Endodermal cell (in vitro differentiated cells): Measurements from ENCODE around the gene HRK. TPM values are rescaled to one million over a fixed set of nuclear protein-coding genes. Genes with fewer than 3 reads are reported as not detected.

Experiments
- DNase-seq: peaks from one replicate; pipeline ENCODE4 v3.0.0-alpha.2; 2017
- H3K27ac ChIP-seq: 2 replicates; pipeline ENCODE4 v1.5.1; 2013; ENCODE audit warnings: mild to moderate bottlenecking, low read depth, low read length, moderate library complexity
- H3K27me3 ChIP-seq: 2 replicates; pipeline ENCODE4 v1.6.1; 2013; ENCODE audit warnings: mild to moderate bottlenecking, low read length, moderate library complexity; ENCODE audit not compliant: insufficient read depth, control insufficient read depth, poor library complexity, severe bottlenecking
- H3K36me3 ChIP-seq: 2 replicates; pipeline ENCODE4 v1.7.0; 2013; ENCODE audit warnings: mild to moderate bottlenecking, low read length, moderate library complexity; ENCODE audit not compliant: control insufficient read depth, insufficient read depth
- H3K4me1 ChIP-seq: one replicate; pipeline ENCODE4 v1.7.0; 2013; ENCODE audit warnings: low read length; ENCODE audit not compliant: control insufficient read depth, insufficient read depth
- H3K4me3 ChIP-seq: 2 replicates; pipeline ENCODE4 v1.5.1; 2013; ENCODE audit warnings: mild to moderate bottlenecking, low read length, moderate library complexity
- H3K9ac ChIP-seq: 2 replicates; pipeline ENCODE4 v1.6.1; 2013; ENCODE audit warnings: mild to moderate bottlenecking, low read length, moderate library complexity; ENCODE audit not compliant: poor library complexity, severe bottlenecking; ENCODE audit errors: extremely low read depth
- H3K9me3 ChIP-seq: 2 replicates; pipeline ENCODE4 v1.6.1; 2013; ENCODE audit warnings: mild to moderate bottlenecking, low read length, moderate library complexity; ENCODE audit not compliant: control insufficient read depth
- H3K27ac Mint-ChIP-seq: 2 replicates; pipeline ENCODE4 v1.8.0; 2020; ENCODE audit warnings: mixed read lengths
- H3K27me3 Mint-ChIP-seq: 2 replicates; pipeline ENCODE4 v1.8.0; 2021; ENCODE audit warnings: mild to moderate bottlenecking, mixed read lengths; ENCODE audit not compliant: insufficient read depth
- H3K36me3 Mint-ChIP-seq: 2 replicates; pipeline ENCODE4 v1.8.0; 2020; ENCODE audit warnings: low read depth, mixed read lengths
- H3K4me1 Mint-ChIP-seq: 2 replicates; pipeline ENCODE4 v1.8.0; 2020; ENCODE audit warnings: mixed read lengths
- H3K4me3 Mint-ChIP-seq: 2 replicates; pipeline ENCODE4 v1.8.0; 2020; ENCODE audit warnings: mild to moderate bottlenecking, moderate library complexity, mixed read lengths
- H3K9me3 Mint-ChIP-seq: 2 replicates; pipeline ENCODE4 v1.8.0; 2020; ENCODE audit warnings: mild to moderate bottlenecking, mixed read lengths
- WGBS, 2 experiments: methylation state at CpG; one replicate each; pipeline versions ENCODE4 v1.1.5 to v1.1.7; 2013; ENCODE audit warnings: missing lambda C conversion rate in 2 of 2, mixed read lengths in 1 of 2; ENCODE audit not compliant: insufficient coverage in 1 of 2, insufficient read length in 1 of 2; 5-methylcytosine and 5-hydroxymethylcytosine counted together
- total RNA-seq, 2 donors: library from RNA; stranded (reverse); fragmentation: NEBNext Ultra II Directional in 1 of 2; extraction: Animal tissue kit (Norgen Biotek cat#: 25700) in 1 of 2; gene quantifications; 2 replicates in 1 of 2; 3 replicates in 1 of 2; pipeline ENCODE4 v1.2.1, GENCODE V29; 2021
- TF ChIP-seq, protein P1 (sequence below): fragments of 200-600 bp; sonication (generic); conservative IDR thresholded peaks from 2 replicates; pipeline ENCODE4 v1.5.0; 2021; ENCODE audit warnings: antibody characterized with exemption, mild to moderate bottlenecking

Gene HRK
- total RNA-seq, 2 donors from 2014 or later, result 1.4 to 1.6 TPM

DNA sequence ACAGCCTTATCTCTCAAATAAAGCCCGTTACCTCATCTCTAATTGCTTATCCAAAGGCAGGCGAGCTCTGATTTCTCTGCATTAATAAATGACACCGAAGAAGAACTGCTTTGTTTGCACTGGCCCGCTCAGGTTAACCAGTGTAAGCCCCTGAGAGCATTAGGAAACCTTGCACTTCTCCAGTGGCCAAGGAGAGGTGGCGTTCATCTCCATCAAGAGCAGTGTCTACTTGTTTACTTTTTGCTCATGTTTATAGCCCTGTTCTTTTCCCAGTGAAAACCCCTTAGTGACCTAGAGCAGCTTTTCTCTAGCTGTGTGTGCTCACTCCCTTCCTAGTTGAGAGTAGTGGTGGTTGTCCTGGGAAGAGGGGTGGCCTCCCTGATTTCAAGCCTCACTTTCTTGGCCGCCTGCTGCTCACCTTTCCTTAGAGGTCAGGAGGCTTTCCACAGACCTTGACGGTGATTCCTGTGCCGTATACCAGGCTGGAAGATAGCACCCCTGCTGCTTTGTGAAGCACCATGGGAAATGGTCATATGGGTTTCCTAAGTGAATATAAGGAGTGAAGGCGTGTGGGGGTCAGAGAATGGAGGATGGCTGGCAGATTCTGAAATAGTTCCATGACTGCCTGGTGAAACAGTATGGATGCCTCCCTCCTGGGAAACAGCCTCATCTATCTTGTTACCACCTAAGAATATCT, 46.2 kb upstream of the HRK start:
- DNase-seq, result peak; percentile 81
- H3K4me3 Mint-ChIP-seq, result no peak overlapping the region
- Histone ChIP-seq H3K9ac (no peak overlapping the region), H3K27me3 (no peaks in the 10 kb centered on the region), H3K27ac (no peak overlapping the region), H3K9me3 (no peaks in the 10 kb centered on the region), H3K36me3 (peaks cover 14% of the 10 kb centered on the region), H3K4me3 (no peak overlapping the region), H3K4me1 (peaks cover 14% of the 10 kb centered on the region)
- no peaks in the 10 kb centered on the region for H3K9me3 Mint-ChIP-seq
- peak overlapping the region; percentile 75 for H3K27ac Mint-ChIP-seq
- no peaks in the 10 kb centered on the region for H3K27me3 Mint-ChIP-seq
- peaks cover 39% of the 10 kb centered on the region for H3K4me1 Mint-ChIP-seq
- H3K36me3 Mint-ChIP-seq, result peaks cover 30% of the 10 kb centered on the region
- WGBS, 2 experiments, result 77 to 83% methylated on average over 7 to 9 of the region's 9 CpGs
- TF ChIP-seq, protein P1, sequence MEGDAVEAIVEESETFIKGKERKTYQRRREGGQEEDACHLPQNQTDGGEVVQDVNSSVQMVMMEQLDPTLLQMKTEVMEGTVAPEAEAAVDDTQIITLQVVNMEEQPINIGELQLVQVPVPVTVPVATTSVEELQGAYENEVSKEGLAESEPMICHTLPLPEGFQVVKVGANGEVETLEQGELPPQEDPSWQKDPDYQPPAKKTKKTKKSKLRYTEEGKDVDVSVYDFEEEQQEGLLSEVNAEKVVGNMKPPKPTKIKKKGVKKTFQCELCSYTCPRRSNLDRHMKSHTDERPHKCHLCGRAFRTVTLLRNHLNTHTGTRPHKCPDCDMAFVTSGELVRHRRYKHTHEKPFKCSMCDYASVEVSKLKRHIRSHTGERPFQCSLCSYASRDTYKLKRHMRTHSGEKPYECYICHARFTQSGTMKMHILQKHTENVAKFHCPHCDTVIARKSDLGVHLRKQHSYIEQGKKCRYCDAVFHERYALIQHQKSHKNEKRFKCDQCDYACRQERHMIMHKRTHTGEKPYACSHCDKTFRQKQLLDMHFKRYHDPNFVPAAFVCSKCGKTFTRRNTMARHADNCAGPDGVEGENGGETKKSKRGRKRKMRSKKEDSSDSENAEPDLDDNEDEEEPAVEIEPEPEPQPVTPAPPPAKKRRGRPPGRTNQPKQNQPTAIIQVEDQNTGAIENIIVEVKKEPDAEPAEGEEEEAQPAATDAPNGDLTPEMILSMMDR, result no peak

GRCh38 chr12:116926283-116927243, 45.3 kb upstream of the HRK start:
- Mint-ChIP-seq H3K9me3 (no peaks in the 10 kb centered on the region), H3K27me3 (no peaks in the 10 kb centered on the region), H3K36me3 (peaks cover 26% of the 10 kb centered on the region), H3K4me3 (no peak overlapping the region), H3K27ac (no peak overlapping the region), H3K4me1 (peaks cover 43% of the 10 kb centered on the region)
- TF ChIP-seq, protein P1, result peak; percentile 50
- Histone ChIP-seq H3K4me3 (no peak overlapping the region), H3K4me1 (peaks cover 14% of the 10 kb centered on the region), H3K36me3 (peaks cover 9% of the 10 kb centered on the region), H3K27ac (no peak overlapping the region), H3K9me3 (no peaks in the 10 kb centered on the region), H3K9ac (no peak overlapping the region), H3K27me3 (no peaks in the 10 kb centered on the region)
- WGBS, 2 experiments, result 86 to 88% methylated on average over 7 to 8 of the region's 8 CpGs
- no peak for DNase-seq

GRCh38 chr12:116924558-116925453, 43.6 kb upstream of the HRK start:
- peaks cover 11% of the 10 kb centered on the region for H3K36me3 ChIP-seq
- H3K4me3 Mint-ChIP-seq, result no peak overlapping the region
- peak overlapping the region; percentile 58 for H3K27ac Mint-ChIP-seq
- WGBS, 2 experiments, result 72 to 73% methylated on average over 5 of the region's 5 CpGs
- no peaks in the 10 kb centered on the region for H3K9me3 ChIP-seq
- peaks cover 18% of the 10 kb centered on the region for H3K4me1 ChIP-seq
- H3K4me1 Mint-ChIP-seq, result peaks cover 60% of the 10 kb centered on the region
- no peak overlapping the region for H3K4me3 ChIP-seq
- H3K27ac ChIP-seq, result no peak overlapping the region
- H3K9me3 Mint-ChIP-seq, result no peaks in the 10 kb centered on the region
- H3K9ac ChIP-seq, result no peak overlapping the region
- H3K27me3 ChIP-seq, result no peaks in the 10 kb centered on the region
- TF ChIP-seq, protein P1, result no peak
- no peaks in the 10 kb centered on the region for H3K27me3 Mint-ChIP-seq
- peaks cover 22% of the 10 kb centered on the region for H3K36me3 Mint-ChIP-seq
- peak; percentile 73 for DNase-seq
